DND-41 (cell line): Measurements from ENCODE around the gene SCUBE2.
"Not testable (repeated sequence)": the region's sequence is repeated elsewhere in the genome, so short reads cannot be mapped to it uniquely, and the experiment has no call there.

Source experiments
- ATAC-seq: fragments of 200-7000 bp; cut with Tn5 transposase; 3 replicates; pipeline ENCODE4 v1.9.1; 2021; ENCODE audit warnings: low read depth; ENCODE audit not compliant: insufficient read depth
- DNase-seq: peaks from one replicate; pipeline ENCODE4 v3.0.0-alpha.2; 2020
- H2AFZ ChIP-seq: 2 replicates; pipeline ENCODE4 v1.6.0; 2012; ENCODE audit warnings: low read depth, low read length
- H3K27ac ChIP-seq: 2 replicates; pipeline ENCODE4 v1.5.1; 2012; ENCODE audit warnings: low read length, inconsistent platforms
- H3K27me3 ChIP-seq: fragments of 200-600 bp; sonication (generic); 2 replicates; pipeline ENCODE4 v1.6.0; 2012; ENCODE audit warnings: low read length, mild to moderate bottlenecking, inconsistent platforms; ENCODE audit not compliant: insufficient read depth, poor library complexity
- H3K36me3 ChIP-seq: 2 replicates; pipeline ENCODE4 v1.5.1; 2012; ENCODE audit warnings: low read length, inconsistent platforms; ENCODE audit not compliant: insufficient read depth
- H3K4me1 ChIP-seq: 2 replicates; pipeline ENCODE4 v1.5.1; 2012; ENCODE audit warnings: mild to moderate bottlenecking, low read length; ENCODE audit not compliant: insufficient read depth
- H3K4me2 ChIP-seq: 2 replicates; pipeline ENCODE4 v1.6.0; 2012; ENCODE audit warnings: mild to moderate bottlenecking, moderate library complexity, low read length, inconsistent platforms; ENCODE audit not compliant: insufficient read depth
- H3K4me3 ChIP-seq, 2 experiments: fragments of 200-600 bp in 1 of 2; shearing (Covaris generic) in 1 of 2; 2 replicates each; pipeline ENCODE4 v1.5.1; 2012 to 2016; ENCODE audit warnings: inconsistent platforms in 2 of 2, low read length in 2 of 2, mild to moderate bottlenecking in 2 of 2, low read depth in 1 of 2, moderate library complexity in 1 of 2
- H3K79me2 ChIP-seq: 2 replicates; pipeline ENCODE4 v1.6.0; 2012; ENCODE audit warnings: low read length, inconsistent platforms; ENCODE audit not compliant: insufficient read depth
- H3K9ac ChIP-seq: 2 replicates; pipeline ENCODE4 v1.6.0; 2012; ENCODE audit warnings: low read depth, mild to moderate bottlenecking, inconsistent platforms, low read length, moderate library complexity
- H3K9me3 ChIP-seq: 2 replicates; pipeline ENCODE4 v1.5.1; 2012; ENCODE audit warnings: low read length, moderate library complexity, mild to moderate bottlenecking, inconsistent platforms; ENCODE audit not compliant: insufficient read depth, severe bottlenecking
- H4K20me1 ChIP-seq: 2 replicates; pipeline ENCODE4 v1.6.0; 2012; ENCODE audit warnings: low read length; ENCODE audit not compliant: insufficient read depth
- EZH2 ChIP-seq: IDR thresholded peaks from 3 replicates; pipeline ENCODE4 v1.6.1; 2012; ENCODE audit warnings: borderline replicate concordance, low read depth, mild to moderate bottlenecking, moderate library complexity, low read length, inconsistent platforms; ENCODE audit not compliant: severe bottlenecking
- TF ChIP-seq, protein P1 (sequence below): IDR thresholded peaks from 2 replicates; pipeline ENCODE4 v1.5.1; 2012; ENCODE audit warnings: borderline replicate concordance, low read length, moderate library complexity, mild to moderate bottlenecking; ENCODE audit not compliant: poor library complexity, severe bottlenecking; ENCODE audit errors: extremely low read depth

Gene SCUBE2

GRCh38 chr11:8980485-8980884, 110.9 kb downstream of the SCUBE2 start:
- Histone ChIP-seq H3K27me3 (peaks cover 5% of the 10 kb centered on the region), H3K9ac (no peak overlapping the region), H3K4me1 (no peaks in the 10 kb centered on the region), H2AFZ (no peak overlapping the region), H3K79me2 (no peaks in the 10 kb centered on the region), H3K27ac (no peak overlapping the region), H3K4me3 (no peak overlapping the region), H4K20me1 (no peaks in the 10 kb centered on the region), H3K36me3 (no peaks in the 10 kb centered on the region), H3K4me2 (no peak overlapping the region), H3K9me3 (no peaks in the 10 kb centered on the region)
- ATAC-seq (no peak), DNase-seq (no peak)
- TF ChIP-seq, protein P1, sequence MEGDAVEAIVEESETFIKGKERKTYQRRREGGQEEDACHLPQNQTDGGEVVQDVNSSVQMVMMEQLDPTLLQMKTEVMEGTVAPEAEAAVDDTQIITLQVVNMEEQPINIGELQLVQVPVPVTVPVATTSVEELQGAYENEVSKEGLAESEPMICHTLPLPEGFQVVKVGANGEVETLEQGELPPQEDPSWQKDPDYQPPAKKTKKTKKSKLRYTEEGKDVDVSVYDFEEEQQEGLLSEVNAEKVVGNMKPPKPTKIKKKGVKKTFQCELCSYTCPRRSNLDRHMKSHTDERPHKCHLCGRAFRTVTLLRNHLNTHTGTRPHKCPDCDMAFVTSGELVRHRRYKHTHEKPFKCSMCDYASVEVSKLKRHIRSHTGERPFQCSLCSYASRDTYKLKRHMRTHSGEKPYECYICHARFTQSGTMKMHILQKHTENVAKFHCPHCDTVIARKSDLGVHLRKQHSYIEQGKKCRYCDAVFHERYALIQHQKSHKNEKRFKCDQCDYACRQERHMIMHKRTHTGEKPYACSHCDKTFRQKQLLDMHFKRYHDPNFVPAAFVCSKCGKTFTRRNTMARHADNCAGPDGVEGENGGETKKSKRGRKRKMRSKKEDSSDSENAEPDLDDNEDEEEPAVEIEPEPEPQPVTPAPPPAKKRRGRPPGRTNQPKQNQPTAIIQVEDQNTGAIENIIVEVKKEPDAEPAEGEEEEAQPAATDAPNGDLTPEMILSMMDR = no peak
- TF ChIP-seq EZH2 = no peak

DNA sequence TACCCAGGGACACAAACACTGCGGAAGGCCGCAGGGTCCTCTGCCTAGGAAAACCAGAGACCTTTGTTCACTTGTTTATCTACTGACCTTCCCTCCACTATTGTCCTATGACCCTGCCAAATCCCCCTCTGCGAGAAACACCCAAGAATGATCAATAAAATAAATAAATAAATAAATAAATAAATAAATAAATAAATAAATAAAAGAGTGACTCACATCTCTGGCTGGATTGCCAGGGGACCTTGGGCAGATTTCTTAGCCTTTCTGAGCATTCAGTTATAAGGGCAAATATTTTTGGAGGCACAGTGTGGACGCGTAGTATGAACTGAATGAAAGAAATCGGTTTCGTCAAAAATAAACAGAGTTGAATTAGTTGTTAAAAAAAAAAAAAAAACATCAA, 112.0 kb downstream of the SCUBE2 start:
- not testable (repeated sequence) for H2AFZ ChIP-seq, H4K20me1 ChIP-seq, H3K27ac ChIP-seq, DNase-seq, H3K4me1 ChIP-seq, H3K4me2 ChIP-seq, H3K36me3 ChIP-seq, H3K9ac ChIP-seq, H3K9me3 ChIP-seq, ATAC-seq, H3K4me3 ChIP-seq, H3K79me2 ChIP-seq, H3K27me3 ChIP-seq

DNA sequence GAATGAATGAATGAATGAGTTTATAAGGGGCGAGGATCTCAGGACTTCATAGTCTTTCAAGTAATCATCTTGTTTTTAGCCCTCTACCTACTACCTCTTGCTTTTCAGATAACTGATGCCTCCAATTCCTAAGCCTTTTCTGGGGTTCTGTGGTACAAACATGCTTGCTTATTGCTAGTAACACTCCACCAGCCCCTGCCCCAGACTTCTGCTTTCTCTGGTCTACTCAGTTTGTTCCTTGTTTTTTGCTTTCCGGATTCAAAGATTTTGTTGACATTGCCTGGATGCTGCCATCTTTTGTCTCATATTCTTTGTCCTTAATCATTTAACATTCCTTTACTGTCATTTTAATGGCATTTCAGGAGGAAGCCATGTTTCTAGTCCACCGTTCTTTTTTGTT, 118.3 kb downstream of the SCUBE2 start:
- Histone ChIP-seq H3K4me1 (no peaks in the 10 kb centered on the region), H3K9ac (no peak overlapping the region)

DNA sequence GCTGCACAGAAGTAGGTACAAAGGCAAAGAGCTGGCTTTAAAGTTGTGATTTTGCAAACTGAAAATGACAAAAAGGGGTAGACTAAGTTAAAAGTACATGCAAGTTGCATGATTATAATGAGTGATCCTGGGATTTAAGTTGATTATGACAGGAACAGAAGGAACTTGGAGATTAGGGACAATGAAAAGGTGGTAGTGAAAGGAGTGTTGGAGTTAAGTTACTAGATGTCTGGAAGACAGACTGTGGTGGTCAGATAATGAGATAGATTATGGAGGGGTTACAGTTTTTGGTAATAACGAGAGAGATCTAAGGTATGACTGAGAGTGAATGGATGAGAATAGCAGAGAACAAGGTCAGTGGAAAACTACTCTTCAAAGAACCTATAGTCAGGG, 119.5 kb downstream of the SCUBE2 start:
- H3K79me2 ChIP-seq = no peaks in the 10 kb centered on the region
- H3K9ac ChIP-seq = no peak overlapping the region
- H3K27me3 ChIP-seq = no peaks in the 10 kb centered on the region
- no peaks in the 10 kb centered on the region for H4K20me1 ChIP-seq
- no peak overlapping the region for H3K27ac ChIP-seq
- H3K4me2 ChIP-seq = no peak overlapping the region
- H2AFZ ChIP-seq = no peak overlapping the region
- ATAC-seq = no peak
- H3K4me3 ChIP-seq = no peak overlapping the region
- no peaks in the 10 kb centered on the region for H3K9me3 ChIP-seq
- H3K4me1 ChIP-seq = no peaks in the 10 kb centered on the region
- H3K36me3 ChIP-seq = no peaks in the 10 kb centered on the region
- TF ChIP-seq, protein P1 = no peak
- no peak for TF ChIP-seq EZH2
- no peak for DNase-seq

More for the DNA sequence above, 118.3 kb downstream of the SCUBE2 start:
- H3K36me3 ChIP-seq = no peaks in the 10 kb centered on the region
- ATAC-seq = no peak
- H4K20me1 ChIP-seq = no peaks in the 10 kb centered on the region
- no peaks in the 10 kb centered on the region for H3K9me3 ChIP-seq
- no peaks in the 10 kb centered on the region for H3K27me3 ChIP-seq
- no peak overlapping the region for H3K4me3 ChIP-seq
- TF ChIP-seq, protein P1 = no peak
- TF ChIP-seq EZH2 = no peak
- H3K27ac ChIP-seq = no peak overlapping the region
- H2AFZ ChIP-seq = no peak overlapping the region
- DNase-seq = no peak
- H3K79me2 ChIP-seq = no peaks in the 10 kb centered on the region
- H3K4me2 ChIP-seq = no peak overlapping the region
